ENCODE results near the gene GPR39.

DNA sequence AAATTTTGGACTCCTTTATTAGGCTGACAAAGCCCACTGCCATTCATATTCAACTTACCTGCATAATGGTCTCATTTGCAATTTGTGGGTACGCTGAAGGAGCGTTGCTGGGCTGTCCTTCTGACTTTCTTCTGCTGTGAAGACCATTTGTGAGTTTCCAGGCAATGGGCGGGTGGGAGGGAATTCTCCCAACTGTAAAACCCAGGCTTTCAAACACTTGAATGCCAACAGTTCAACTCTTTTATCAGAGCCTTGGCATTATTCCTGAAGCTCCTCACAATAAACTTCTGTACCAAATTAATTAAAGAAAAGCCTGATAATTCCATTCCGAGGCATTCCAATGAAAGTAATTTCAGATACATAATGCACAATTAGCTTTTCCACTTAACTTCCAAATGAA lies 35.2 kb upstream of the GPR39 start:
- TF ChIP-seq, protein P1, sequence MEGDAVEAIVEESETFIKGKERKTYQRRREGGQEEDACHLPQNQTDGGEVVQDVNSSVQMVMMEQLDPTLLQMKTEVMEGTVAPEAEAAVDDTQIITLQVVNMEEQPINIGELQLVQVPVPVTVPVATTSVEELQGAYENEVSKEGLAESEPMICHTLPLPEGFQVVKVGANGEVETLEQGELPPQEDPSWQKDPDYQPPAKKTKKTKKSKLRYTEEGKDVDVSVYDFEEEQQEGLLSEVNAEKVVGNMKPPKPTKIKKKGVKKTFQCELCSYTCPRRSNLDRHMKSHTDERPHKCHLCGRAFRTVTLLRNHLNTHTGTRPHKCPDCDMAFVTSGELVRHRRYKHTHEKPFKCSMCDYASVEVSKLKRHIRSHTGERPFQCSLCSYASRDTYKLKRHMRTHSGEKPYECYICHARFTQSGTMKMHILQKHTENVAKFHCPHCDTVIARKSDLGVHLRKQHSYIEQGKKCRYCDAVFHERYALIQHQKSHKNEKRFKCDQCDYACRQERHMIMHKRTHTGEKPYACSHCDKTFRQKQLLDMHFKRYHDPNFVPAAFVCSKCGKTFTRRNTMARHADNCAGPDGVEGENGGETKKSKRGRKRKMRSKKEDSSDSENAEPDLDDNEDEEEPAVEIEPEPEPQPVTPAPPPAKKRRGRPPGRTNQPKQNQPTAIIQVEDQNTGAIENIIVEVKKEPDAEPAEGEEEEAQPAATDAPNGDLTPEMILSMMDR (IDR thresholded peaks at IDR 0.05; ENCODE audit: poor library complexity, severe bottlenecking): no peak
- TF ChIP-seq, protein P2, sequence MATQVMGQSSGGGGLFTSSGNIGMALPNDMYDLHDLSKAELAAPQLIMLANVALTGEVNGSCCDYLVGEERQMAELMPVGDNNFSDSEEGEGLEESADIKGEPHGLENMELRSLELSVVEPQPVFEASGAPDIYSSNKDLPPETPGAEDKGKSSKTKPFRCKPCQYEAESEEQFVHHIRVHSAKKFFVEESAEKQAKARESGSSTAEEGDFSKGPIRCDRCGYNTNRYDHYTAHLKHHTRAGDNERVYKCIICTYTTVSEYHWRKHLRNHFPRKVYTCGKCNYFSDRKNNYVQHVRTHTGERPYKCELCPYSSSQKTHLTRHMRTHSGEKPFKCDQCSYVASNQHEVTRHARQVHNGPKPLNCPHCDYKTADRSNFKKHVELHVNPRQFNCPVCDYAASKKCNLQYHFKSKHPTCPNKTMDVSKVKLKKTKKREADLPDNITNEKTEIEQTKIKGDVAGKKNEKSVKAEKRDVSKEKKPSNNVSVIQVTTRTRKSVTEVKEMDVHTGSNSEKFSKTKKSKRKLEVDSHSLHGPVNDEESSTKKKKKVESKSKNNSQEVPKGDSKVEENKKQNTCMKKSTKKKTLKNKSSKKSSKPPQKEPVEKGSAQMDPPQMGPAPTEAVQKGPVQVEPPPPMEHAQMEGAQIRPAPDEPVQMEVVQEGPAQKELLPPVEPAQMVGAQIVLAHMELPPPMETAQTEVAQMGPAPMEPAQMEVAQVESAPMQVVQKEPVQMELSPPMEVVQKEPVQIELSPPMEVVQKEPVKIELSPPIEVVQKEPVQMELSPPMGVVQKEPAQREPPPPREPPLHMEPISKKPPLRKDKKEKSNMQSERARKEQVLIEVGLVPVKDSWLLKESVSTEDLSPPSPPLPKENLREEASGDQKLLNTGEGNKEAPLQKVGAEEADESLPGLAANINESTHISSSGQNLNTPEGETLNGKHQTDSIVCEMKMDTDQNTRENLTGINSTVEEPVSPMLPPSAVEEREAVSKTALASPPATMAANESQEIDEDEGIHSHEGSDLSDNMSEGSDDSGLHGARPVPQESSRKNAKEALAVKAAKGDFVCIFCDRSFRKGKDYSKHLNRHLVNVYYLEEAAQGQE (IDR thresholded peaks at IDR 0.05; ENCODE audit: borderline replicate concordance): no peak
- no peak for TF ChIP-seq SMC3 (conservative IDR thresholded peaks at IDR 0.05; ENCODE audit: poor library complexity)
- TF ChIP-seq EZH2 (IDR thresholded peaks at IDR 0.05; ENCODE audit: borderline replicate concordance, insufficient read depth, low read length, poor library complexity, severe bottlenecking): no peak
- TF ChIP-seq POLR2AphosphoS5 (IDR thresholded peaks at IDR 0.05): no peak
- no peak for TF ChIP-seq MXI1 (conservative IDR thresholded peaks at IDR 0.05; ENCODE audit: poor library complexity, severe bottlenecking)
- no peak for TF ChIP-seq TAF1 (IDR thresholded peaks at IDR 0.05; ENCODE audit: low read depth)
- no peak for TF ChIP-seq EP300 (conservative IDR thresholded peaks at IDR 0.05; ENCODE audit: poor library complexity, severe bottlenecking)
